GM21423 (cell line): ENCODE results near the gene CEBPB.

Experiments
- ATAC-seq: cut with Tn5 transposase; IDR thresholded peaks from one replicate; pipeline ENCODE4 v1.9.1; 2021; ENCODE audit warnings: mild to moderate bottlenecking, moderate library complexity; ENCODE audit not compliant: unreplicated experiment

The CEBPB gene

DNA sequence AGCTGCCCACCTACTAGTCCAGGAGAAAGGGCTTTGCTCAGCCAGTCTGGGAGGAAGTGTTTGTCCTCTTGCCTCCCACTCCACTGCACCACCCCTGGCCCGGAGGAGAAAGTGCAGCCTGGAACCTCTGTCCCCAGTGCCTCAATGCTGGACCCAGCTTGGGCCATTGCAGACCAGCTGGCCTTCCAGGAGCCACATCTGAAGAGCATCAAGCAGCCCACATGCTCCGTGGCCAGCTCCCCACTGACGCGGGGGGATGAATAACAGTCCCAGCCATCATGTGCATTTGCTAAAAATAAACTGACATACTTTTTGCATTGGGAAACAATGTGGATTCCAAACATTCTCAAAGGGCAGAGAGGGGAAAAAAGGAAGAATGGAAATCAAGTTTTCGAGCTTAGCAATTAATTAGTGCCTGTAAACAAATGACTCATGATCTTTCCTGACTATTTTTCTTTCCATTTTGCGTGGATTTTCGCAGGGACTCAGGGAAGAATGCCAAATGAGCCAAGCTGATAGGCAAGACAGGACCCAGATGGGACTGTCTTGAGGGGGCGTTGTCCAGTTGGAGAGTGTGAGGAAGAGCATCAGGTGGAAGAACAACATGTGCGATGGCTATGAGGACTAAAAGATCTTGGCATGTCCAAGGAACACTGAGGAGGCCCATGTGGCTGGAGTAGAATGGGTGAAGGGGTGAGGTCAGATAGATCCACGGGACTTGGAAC is 34.1 kb downstream of the CEBPB start:
- ATAC-seq = no peak

GRCh38 chr20:50226093-50226974 is 35.7 kb downstream of the CEBPB start:
- ATAC-seq = no peak

- no peak for ATAC-seq
Measured at GRCh38 chr20:50227506-50227905, 36.9 kb downstream of the CEBPB start.

DNA sequence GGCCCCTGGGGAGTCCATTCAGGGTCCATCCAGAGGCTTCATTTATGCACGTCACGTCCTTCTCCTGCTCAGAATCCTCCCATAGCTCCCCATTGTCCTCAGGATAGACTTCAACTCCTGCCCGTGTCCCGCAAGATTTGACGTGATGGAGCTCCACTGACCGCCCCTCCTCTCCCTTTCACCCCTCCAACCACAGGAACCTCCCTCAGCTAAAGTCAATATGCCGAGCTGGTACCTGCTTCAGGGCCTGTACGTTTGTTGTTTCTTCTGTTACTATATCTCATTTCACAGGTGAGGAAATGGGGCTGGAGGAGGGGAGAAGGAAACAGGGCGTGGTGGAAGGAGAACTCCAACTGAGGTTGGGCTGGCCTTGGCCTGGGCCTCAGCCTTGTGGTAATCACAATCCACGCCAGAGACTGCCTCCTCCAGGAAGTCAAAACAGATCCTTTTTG is 38.6 kb downstream of the CEBPB start:
- ATAC-seq = no peak

DNA sequence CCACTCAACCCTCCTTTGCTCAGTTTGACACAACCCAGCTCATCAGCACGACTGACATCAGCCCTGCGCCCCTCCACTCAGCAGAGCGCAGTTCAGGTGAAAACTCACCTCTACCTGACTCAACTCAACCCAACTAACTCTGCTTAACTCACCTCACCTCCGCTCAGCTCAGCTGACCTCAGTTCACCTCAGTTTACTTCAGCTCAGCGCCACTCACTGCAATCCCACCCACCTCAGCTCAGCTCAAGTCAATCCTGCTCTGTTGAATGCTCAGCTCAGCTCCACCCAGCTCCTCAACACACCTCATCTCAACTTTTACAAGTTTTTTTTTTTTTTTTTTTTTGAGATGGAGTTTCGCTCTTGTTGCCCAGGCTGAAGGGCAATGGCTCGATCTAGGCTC is 39.6 kb downstream of the CEBPB start:
- ATAC-seq = no peak

GRCh38 chr20:50230871-50231560 is 40.4 kb downstream of the CEBPB start:
- no peak for ATAC-seq

- ATAC-seq = no peak
Measured at GRCh38 chr20:50231854-50232253, 41.2 kb downstream of the CEBPB start.

GRCh38 chr20:50232651-50233324 is 42.2 kb downstream of the CEBPB start:
- ATAC-seq = no peak

DNA sequence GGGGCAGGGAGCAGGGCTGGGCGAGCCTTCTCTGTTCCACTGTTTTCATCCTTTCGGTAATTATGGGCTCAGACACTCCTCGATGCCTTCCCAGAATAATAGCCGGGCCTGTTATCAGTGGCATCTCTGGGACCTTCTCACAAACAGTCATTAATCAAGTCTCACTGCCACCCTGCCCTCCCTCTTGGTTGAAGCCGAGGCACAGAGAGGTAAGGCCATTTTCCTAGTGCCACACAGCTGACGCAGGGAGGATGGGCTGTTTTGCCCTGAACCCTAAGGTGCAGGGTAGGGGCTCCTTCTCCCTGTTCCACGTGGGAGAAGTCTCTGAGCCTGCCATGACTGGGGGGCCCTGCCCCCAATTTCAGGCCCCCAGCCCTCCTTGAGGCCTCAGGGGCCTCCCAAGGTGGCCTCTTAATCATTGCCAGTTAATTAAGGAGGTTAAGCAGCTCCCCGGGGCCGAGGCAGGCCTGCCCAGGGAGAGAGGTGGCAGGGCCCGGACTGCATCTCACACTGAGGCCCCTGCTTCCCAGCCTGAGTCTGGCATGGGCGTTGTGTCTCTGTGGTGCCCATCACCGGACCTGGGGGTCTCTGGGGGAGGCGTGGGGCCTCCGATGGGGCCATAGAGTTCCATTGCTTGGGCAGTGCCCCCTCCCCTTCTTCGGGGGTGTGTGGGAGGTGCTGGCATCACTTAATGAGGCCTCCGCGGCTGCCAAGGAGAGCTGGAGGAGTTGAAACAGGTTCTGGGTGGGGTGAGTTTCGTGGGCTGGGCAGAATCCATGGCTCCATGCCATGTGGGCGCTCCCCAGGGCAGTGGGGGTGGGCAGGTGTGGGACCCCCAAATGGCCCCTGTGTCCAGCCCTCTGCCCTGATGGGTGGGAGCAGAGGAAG is 42.9 kb downstream of the CEBPB start:
- no peak for ATAC-seq

- no peak for ATAC-seq
Measured at GRCh38 chr20:50234288-50234687, 43.7 kb downstream of the CEBPB start.

- ATAC-seq = no peak
Measured at GRCh38 chr20:50237349-50237748, 46.7 kb downstream of the CEBPB start.

DNA sequence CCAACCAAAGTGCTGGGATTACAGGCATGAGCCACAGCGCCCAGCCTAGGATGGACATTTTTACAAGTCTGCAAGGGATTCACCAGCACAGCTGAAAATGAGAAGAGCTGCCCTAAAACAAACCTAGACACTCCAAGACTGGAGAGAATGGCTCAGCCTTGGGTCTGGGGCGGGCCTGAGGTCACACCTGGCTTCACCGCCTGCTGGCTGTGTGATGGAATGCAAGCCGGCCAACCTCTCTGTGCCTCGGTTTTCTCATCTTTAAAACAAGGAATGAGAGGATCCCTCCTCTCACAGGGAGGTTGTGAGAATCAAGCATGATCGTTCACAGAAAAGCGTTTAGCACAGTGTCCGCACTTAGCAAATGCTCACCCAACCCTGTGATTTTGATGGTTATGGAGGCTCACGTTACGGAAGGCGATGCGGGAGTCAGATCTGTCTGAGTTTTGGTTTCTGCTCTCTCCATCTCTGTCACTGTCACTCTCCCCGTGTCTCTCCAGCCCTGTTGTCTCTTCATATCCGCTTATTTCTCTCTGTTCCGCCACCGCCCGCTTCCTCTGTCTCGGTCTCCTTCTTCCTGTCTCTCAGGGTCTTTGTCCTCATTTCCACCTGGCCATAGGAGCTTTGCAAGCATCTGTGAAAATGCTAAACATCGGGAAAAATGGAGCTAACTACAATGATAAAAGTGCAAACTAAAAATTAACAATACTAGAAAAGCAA is 47.6 kb downstream of the CEBPB start:
- ATAC-seq = no peak

GRCh38 chr20:50240092-50240491 is 49.5 kb downstream of the CEBPB start:
- ATAC-seq = no peak

- no peak for ATAC-seq
Measured at GRCh38 chr20:50242178-50242514, 51.5 kb downstream of the CEBPB start.
